ENCODE measurements around the gene MIR17HG.

DNA sequence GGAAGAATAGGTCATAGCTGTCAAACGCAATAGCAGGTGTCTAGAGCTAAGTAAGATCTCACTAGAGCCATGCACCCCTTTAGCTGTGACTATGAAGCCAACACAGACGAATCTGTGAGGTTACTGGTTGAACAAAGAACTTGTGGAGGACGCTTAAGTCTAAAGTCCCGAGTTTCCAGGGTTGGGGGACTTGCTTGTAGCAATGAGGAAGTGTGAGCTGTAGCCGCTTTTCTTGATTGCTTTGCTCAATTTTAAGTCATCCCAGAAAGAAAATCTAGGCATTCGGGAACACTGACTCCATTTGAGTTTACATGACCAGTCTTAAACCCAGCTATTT is 52.5 kb downstream of the MIR17HG start:
- TF ChIP-seq, protein P1, sequence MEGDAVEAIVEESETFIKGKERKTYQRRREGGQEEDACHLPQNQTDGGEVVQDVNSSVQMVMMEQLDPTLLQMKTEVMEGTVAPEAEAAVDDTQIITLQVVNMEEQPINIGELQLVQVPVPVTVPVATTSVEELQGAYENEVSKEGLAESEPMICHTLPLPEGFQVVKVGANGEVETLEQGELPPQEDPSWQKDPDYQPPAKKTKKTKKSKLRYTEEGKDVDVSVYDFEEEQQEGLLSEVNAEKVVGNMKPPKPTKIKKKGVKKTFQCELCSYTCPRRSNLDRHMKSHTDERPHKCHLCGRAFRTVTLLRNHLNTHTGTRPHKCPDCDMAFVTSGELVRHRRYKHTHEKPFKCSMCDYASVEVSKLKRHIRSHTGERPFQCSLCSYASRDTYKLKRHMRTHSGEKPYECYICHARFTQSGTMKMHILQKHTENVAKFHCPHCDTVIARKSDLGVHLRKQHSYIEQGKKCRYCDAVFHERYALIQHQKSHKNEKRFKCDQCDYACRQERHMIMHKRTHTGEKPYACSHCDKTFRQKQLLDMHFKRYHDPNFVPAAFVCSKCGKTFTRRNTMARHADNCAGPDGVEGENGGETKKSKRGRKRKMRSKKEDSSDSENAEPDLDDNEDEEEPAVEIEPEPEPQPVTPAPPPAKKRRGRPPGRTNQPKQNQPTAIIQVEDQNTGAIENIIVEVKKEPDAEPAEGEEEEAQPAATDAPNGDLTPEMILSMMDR (conservative IDR thresholded peaks at IDR 0.05 in 1 of 2, IDR thresholded peaks at IDR 0.05 in 1 of 2; ENCODE audit: low read depth in 1 of 2, low read length in 2 of 2), result no peak
- no peak for TF ChIP-seq EZH2 (IDR thresholded peaks at IDR 0.05; ENCODE audit: low read length, missing control alignments)

Measured in fibroblast of lung (primary cell).